Measurements from ENCODE around the gene MCTP1.

Gene MCTP1

GRCh38 chr5:94850960-94851359 lies 433.9 kb downstream of the MCTP1 start:
- TF ChIP-seq EP300 (IDR thresholded peaks at IDR 0.05; ENCODE audit: borderline replicate concordance) (no peak), NFIC (IDR thresholded peaks at IDR 0.05) (no peak), YY1 (IDR thresholded peaks at IDR 0.05; ENCODE audit: low read depth) (no peak), RAD21 (IDR thresholded peaks at IDR 0.05; ENCODE audit: low read depth) (no peak), ZBTB7A (IDR thresholded peaks at IDR 0.05; ENCODE audit: low read depth) (no peak), TEAD4 (IDR thresholded peaks at IDR 0.05) (no peak), TAF1 (IDR thresholded peaks at IDR 0.05; ENCODE audit: low read depth) (no peak), REST (IDR thresholded peaks at IDR 0.05; ENCODE audit: low read depth) (no peak), MAX (IDR thresholded peaks at IDR 0.05) (no peak), EGR1 (IDR thresholded peaks at IDR 0.05) (no peak), CREB1 (IDR thresholded peaks at IDR 0.05; ENCODE audit: low read depth) (no peak), CEBPB (IDR thresholded peaks at IDR 0.05) (no peak), USF1 (IDR thresholded peaks at IDR 0.05) (no peak), FOXM1 (IDR thresholded peaks at IDR 0.05; ENCODE audit: borderline replicate concordance, low read depth) (no peak), TCF12 (IDR thresholded peaks at IDR 0.05; ENCODE audit: low read depth) (no peak)

GRCh38 chr5:94849821-94850736 lies 434.8 kb downstream of the MCTP1 start:
- TF ChIP-seq RAD21 (IDR thresholded peaks at IDR 0.05; ENCODE audit: low read depth) = peak; percentile 83
- no peak for TF ChIP-seq ZBTB7A (IDR thresholded peaks at IDR 0.05; ENCODE audit: low read depth)

GRCh38 chr5:94849324-94849723 lies 435.6 kb downstream of the MCTP1 start:
- TF ChIP-seq RAD21 (IDR thresholded peaks at IDR 0.05; ENCODE audit: low read depth) (no peak), USF1 (IDR thresholded peaks at IDR 0.05) (no peak)

- TF ChIP-seq NFIC (IDR thresholded peaks at IDR 0.05) (no peak), TEAD4 (IDR thresholded peaks at IDR 0.05) (no peak), ZBTB7A (IDR thresholded peaks at IDR 0.05; ENCODE audit: low read depth) (no peak)
Observed at GRCh38 chr5:94847726-94848125, 437.2 kb downstream of the MCTP1 start.

GRCh38 chr5:94847019-94847418 lies 437.9 kb downstream of the MCTP1 start:
- TF ChIP-seq RAD21 (IDR thresholded peaks at IDR 0.05; ENCODE audit: low read depth) (no peak), NFIC (IDR thresholded peaks at IDR 0.05) (no peak), EGR1 (IDR thresholded peaks at IDR 0.05) (no peak), TEAD4 (IDR thresholded peaks at IDR 0.05) (no peak), USF1 (IDR thresholded peaks at IDR 0.05) (no peak), EP300 (IDR thresholded peaks at IDR 0.05; ENCODE audit: borderline replicate concordance) (no peak), REST (IDR thresholded peaks at IDR 0.05; ENCODE audit: low read depth) (no peak), YY1 (IDR thresholded peaks at IDR 0.05; ENCODE audit: low read depth) (no peak)

GRCh38 chr5:94841598-94842322 lies 443.1 kb downstream of the MCTP1 start:
- TF ChIP-seq FOXM1 (IDR thresholded peaks at IDR 0.05; ENCODE audit: borderline replicate concordance, low read depth) = no peak
- TF ChIP-seq YY1 (IDR thresholded peaks at IDR 0.05; ENCODE audit: low read depth) = no peak
- TF ChIP-seq EP300 (IDR thresholded peaks at IDR 0.05; ENCODE audit: borderline replicate concordance) = no peak
- no peak for TF ChIP-seq USF1 (IDR thresholded peaks at IDR 0.05)
